MM.1S (cell line): ENCODE measurements around the gene ABCC1.

Experiments used
- DNase-seq: peaks from one replicate; pipeline ENCODE4 v3.0.0-alpha.2; 2015
- H2AFZ ChIP-seq: fragments of 300-600 bp; sonication (generic); 2 replicates; pipeline ENCODE4 v1.6.0; 2016; ENCODE audit warnings: antibody characterized with exemption, low read length
- H3F3A ChIP-seq: fragments of 300-600 bp; sonication (generic); 2 replicates; pipeline ENCODE4 v1.6.1; 2016; ENCODE audit warnings: mild to moderate bottlenecking, antibody characterized with exemption, low read length, moderate library complexity, mixed read lengths; ENCODE audit not compliant: insufficient read depth
- H3K27ac ChIP-seq: fragments of 300-600 bp; sonication (generic); 2 replicates; pipeline ENCODE4 v1.5.1; 2016; ENCODE audit warnings: mild to moderate bottlenecking, low read length
- H3K27me3 ChIP-seq: fragments of 300-600 bp; sonication (generic); replicated peaks from 2 replicates; pipeline ENCODE4 v1.6.0; 2016; ENCODE audit warnings: low read length; ENCODE audit not compliant: insufficient read depth
- H3K36me3 ChIP-seq: fragments of 300-600 bp; sonication (generic); replicated peaks from 2 replicates; pipeline ENCODE4 v1.6.1; 2016; ENCODE audit warnings: mild to moderate bottlenecking, low read length, mixed read lengths; ENCODE audit not compliant: insufficient read depth
- H3K4me1 ChIP-seq: fragments of 300-600 bp; sonication (generic); 2 replicates; pipeline ENCODE4 v1.6.1; 2016; ENCODE audit warnings: low read length, mixed read lengths
- H3K4me2 ChIP-seq: fragments of 300-600 bp; sonication (generic); 2 replicates; pipeline ENCODE4 v1.6.0; 2016; ENCODE audit warnings: low read depth, low read length
- H3K4me3 ChIP-seq: fragments of 300-600 bp; sonication (generic); 2 replicates; pipeline ENCODE4 v1.5.1; 2016; ENCODE audit warnings: low read length, mixed read lengths
- H3K79me2 ChIP-seq: fragments of 300-600 bp; sonication (generic); 2 replicates; pipeline ENCODE4 v1.6.1; 2016; ENCODE audit warnings: mixed run types, low read length, mixed read lengths
- H3K9ac ChIP-seq: fragments of 300-600 bp; sonication (generic); 2 replicates; pipeline ENCODE4 v1.6.1; 2016; ENCODE audit warnings: low read length, mixed read lengths
- H3K9me2 ChIP-seq: fragments of 300-600 bp; sonication (generic); replicated peaks from 2 replicates; pipeline ENCODE4 v1.6.1; 2016; ENCODE audit warnings: mild to moderate bottlenecking, low read length, mixed read lengths; ENCODE audit not compliant: insufficient read depth
- H3K9me3 ChIP-seq: fragments of 300-600 bp; sonication (generic); replicated peaks from 2 replicates; pipeline ENCODE4 v1.6.1; 2016; ENCODE audit warnings: mild to moderate bottlenecking, low read length, mixed read lengths; ENCODE audit not compliant: insufficient read depth
- H4K20me1 ChIP-seq: fragments of 300-600 bp; sonication (generic); 2 replicates; pipeline ENCODE4 v1.6.1; 2016; ENCODE audit warnings: mild to moderate bottlenecking, low read length, moderate library complexity, mixed read lengths; ENCODE audit not compliant: insufficient read depth
- EZH2 ChIP-seq: fragments of 300-600 bp; sonication (generic); optimal IDR thresholded peaks from 2 replicates; pipeline ENCODE3; 2017; ENCODE audit warnings: low read depth, mild to moderate bottlenecking, antibody characterized with exemption, low read length, mixed read lengths
- EZH2phosphoT487 ChIP-seq: fragments of 300-600 bp; sonication (generic); IDR thresholded peaks from 2 replicates; pipeline ENCODE4 v1.6.1; 2018; ENCODE audit warnings: antibody characterized with exemption, low read length
- TF ChIP-seq, protein P1 (sequence below): fragments of 300-600 bp; sonication (generic); IDR thresholded peaks from 2 replicates; pipeline ENCODE4 v1.5.1; 2016; ENCODE audit warnings: antibody characterized with exemption, low read length, mixed read lengths

Gene ABCC1

GRCh38 chr16:16184594-16184993, 235.2 kb downstream of the ABCC1 start:
- H3K79me2 ChIP-seq = no peaks in the 10 kb centered on the region
- H3K9ac ChIP-seq = no peak overlapping the region
- H3K9me3 ChIP-seq = no peaks in the 10 kb centered on the region
- no peaks in the 10 kb centered on the region for H3F3A ChIP-seq
- H3K4me3 ChIP-seq = no peak overlapping the region
- DNase-seq = no peak
- H3K4me2 ChIP-seq = no peak overlapping the region
- no peaks in the 10 kb centered on the region for H3K36me3 ChIP-seq
- no peaks in the 10 kb centered on the region for H3K4me1 ChIP-seq
- no peak for TF ChIP-seq EZH2phosphoT487
- TF ChIP-seq, protein P1, sequence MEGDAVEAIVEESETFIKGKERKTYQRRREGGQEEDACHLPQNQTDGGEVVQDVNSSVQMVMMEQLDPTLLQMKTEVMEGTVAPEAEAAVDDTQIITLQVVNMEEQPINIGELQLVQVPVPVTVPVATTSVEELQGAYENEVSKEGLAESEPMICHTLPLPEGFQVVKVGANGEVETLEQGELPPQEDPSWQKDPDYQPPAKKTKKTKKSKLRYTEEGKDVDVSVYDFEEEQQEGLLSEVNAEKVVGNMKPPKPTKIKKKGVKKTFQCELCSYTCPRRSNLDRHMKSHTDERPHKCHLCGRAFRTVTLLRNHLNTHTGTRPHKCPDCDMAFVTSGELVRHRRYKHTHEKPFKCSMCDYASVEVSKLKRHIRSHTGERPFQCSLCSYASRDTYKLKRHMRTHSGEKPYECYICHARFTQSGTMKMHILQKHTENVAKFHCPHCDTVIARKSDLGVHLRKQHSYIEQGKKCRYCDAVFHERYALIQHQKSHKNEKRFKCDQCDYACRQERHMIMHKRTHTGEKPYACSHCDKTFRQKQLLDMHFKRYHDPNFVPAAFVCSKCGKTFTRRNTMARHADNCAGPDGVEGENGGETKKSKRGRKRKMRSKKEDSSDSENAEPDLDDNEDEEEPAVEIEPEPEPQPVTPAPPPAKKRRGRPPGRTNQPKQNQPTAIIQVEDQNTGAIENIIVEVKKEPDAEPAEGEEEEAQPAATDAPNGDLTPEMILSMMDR = no peak
- TF ChIP-seq EZH2 = no peak
- no peaks in the 10 kb centered on the region for H3K27me3 ChIP-seq
- H2AFZ ChIP-seq = no peak overlapping the region
- H4K20me1 ChIP-seq = no peaks in the 10 kb centered on the region
- no peak overlapping the region for H3K27ac ChIP-seq
- no peaks in the 10 kb centered on the region for H3K9me2 ChIP-seq

GRCh38 chr16:16185095-16185494, 235.7 kb downstream of the ABCC1 start:
- no peaks in the 10 kb centered on the region for H3K36me3 ChIP-seq
- H4K20me1 ChIP-seq = no peaks in the 10 kb centered on the region
- TF ChIP-seq, protein P1 = no peak
- no peak for TF ChIP-seq EZH2phosphoT487
- no peak for TF ChIP-seq EZH2
- no peaks in the 10 kb centered on the region for H3K79me2 ChIP-seq
- no peak overlapping the region for H3K9ac ChIP-seq
- H3K4me1 ChIP-seq = no peaks in the 10 kb centered on the region
- no peak for DNase-seq
- H3K4me3 ChIP-seq = no peak overlapping the region
- no peaks in the 10 kb centered on the region for H3K27me3 ChIP-seq
- no peak overlapping the region for H3K27ac ChIP-seq
- H3K9me3 ChIP-seq = no peaks in the 10 kb centered on the region
- H3K4me2 ChIP-seq = no peak overlapping the region
- H3F3A ChIP-seq = no peaks in the 10 kb centered on the region
- H3K9me2 ChIP-seq = no peaks in the 10 kb centered on the region
- no peak overlapping the region for H2AFZ ChIP-seq

DNA sequence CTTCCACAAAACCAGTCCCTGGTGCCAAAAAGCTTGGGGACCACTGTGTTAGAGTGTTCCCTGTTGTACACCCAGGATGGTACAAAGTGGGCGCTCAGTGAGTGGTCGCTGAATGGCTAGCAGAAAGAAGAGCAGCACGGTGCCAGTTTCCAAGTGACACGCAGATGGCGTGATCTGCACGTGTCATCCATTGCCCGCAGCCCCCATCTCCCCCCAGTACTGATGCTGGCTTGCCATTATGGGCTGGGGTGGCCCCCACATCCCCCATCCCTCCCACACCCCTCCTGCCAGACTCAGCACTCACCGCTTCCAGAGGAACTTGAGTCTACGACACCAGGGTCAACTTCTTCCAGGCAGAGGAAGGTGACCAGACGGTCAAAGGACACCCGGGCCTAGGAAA, 237.4 kb downstream of the ABCC1 start:
- Histone ChIP-seq H3K9me2 (no peaks in the 10 kb centered on the region), H3K4me3 (no peak overlapping the region), H2AFZ (no peak overlapping the region), H4K20me1 (no peaks in the 10 kb centered on the region), H3K9me3 (no peaks in the 10 kb centered on the region), H3K36me3 (no peaks in the 10 kb centered on the region), H3K4me2 (no peak overlapping the region), H3K9ac (no peak overlapping the region), H3F3A (no peaks in the 10 kb centered on the region), H3K79me2 (no peaks in the 10 kb centered on the region), H3K27me3 (no peaks in the 10 kb centered on the region; the same call in 1 of the 2 replicates), H3K27ac (no peak overlapping the region), H3K4me1 (no peaks in the 10 kb centered on the region)
- TF ChIP-seq EZH2 (no peak), EZH2phosphoT487 (no peak)
- TF ChIP-seq, protein P1 = no peak
- DNase-seq = no peak
